ENCODE results near the gene G6PD. TPM values are rescaled to one million over a fixed set of nuclear protein-coding genes. Genes with fewer than 3 reads are reported as not detected.

Gene G6PD
- total and polyA plus RNA-seq, 2 of the 8 experiments (the other 6 are each of a cell fraction or from before 2014, with no cell fraction given): 47.3 to 55.1 TPM

DNA sequence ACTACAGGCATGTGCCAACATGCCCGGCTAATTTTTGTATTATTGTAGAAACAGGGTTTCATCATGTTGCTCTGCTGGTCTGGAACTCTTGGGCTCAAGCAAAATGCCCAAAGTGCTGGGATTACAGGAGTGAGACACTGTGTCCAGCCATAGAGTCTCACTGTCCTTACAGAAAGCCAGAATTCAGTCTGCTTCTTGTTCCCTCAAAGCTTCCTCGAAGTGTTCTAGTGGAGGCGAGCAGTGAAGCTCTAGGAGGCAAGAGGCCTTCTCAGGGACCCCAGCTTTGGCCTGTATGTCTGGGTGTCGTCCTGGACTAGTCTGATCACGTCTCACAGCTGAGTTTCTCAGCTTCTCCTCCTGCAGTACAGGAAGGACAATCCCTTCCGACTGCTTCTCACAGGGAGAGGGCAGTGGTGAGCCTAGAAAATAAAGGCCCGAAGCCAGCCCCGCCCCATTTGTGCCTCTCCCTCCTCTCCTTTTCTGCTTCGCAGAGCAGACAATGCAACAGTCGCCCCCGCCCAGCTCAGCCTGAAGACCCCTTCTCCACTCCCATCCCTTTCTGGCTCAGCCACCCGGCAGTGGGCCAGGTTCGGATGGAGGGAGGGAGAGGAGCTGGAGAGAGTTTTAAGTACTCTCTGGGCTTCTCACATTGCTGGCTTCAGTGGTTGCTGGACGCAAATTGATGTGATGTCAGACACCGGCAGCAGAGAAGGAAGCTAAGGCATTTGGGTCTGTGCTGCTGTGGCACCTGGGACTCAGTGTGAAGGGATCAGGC lies 19.6 kb downstream of the G6PD start:
- H3K4me3 ChIP-seq (ENCODE audit: extremely low read depth in 1 of 4, insufficient read depth in 2 of 4, low read depth in 3 of 4, low read length in 4 of 4): peak overlapping the region in 3 of 4 experiments; percentile 13 to 51 (median 18); a peak in 4 of 8 replicates

More for the DNA sequence above, 19.6 kb downstream of the G6PD start:
- Histone ChIP-seq H3K23ac (ENCODE audit: insufficient read length) (no peak overlapping the region), H3K9ac (replicated peaks in 1 of 4; ENCODE audit: extremely low read depth in 1 of 4, low read depth in 3 of 4, low read length in 3 of 4) (peak overlapping the region in 1 of 4 experiments; percentile 44; a peak in 1 of 7 replicates), H4K8ac (ENCODE audit: extremely low read depth, insufficient read depth, low read length) (peak overlapping the region; percentile 47; the same call in 1 of the 2 replicates), H2BK5ac (ENCODE audit: low read depth, low read length) (no peak overlapping the region), H3K4me1 (replicated peaks in 1 of 4; ENCODE audit: control insufficient read depth in 3 of 4, insufficient read depth in 4 of 4, low read length in 3 of 4) (0 out of 7 replicates have a peak, but pooled peaks cover 0 to 3% (median 0%) of the 10 kb centered on the region in 4 experiments), H3K4ac (replicated peaks; ENCODE audit: insufficient read length, low read depth, low read length) (no peak overlapping the region), H2BK120ac (replicated peaks; ENCODE audit: low read depth, low read length) (no peak overlapping the region), H3K27me3 (replicated peaks in 1 of 4; ENCODE audit: control insufficient read depth in 3 of 4, extremely low read depth in 1 of 4, insufficient read depth in 3 of 4, low read length in 3 of 4) (peaks cover 0 to 11% (median 2%) of the 10 kb centered on the region in 4 experiments; a peak in 4 of 7 replicates), H4K5ac (ENCODE audit: insufficient read length, low read depth, low read length) (no peak overlapping the region), H3K18ac (ENCODE audit: extremely low read depth, low read length) (peak overlapping the region; percentile 71), H3K4me2 (ENCODE audit: insufficient read depth in 1 of 2, low read depth in 2 of 2, low read length in 2 of 2) (peak overlapping the region; percentile 60 to 84), H2AFZ (ENCODE audit: low read length) (no peak overlapping the region), H3K23me2 (ENCODE audit: low read depth, low read length) (peaks cover 2% of the 10 kb centered on the region; the same call in 1 of the 2 replicates), H2AK5ac (ENCODE audit: low read depth, low read length) (no peak overlapping the region), H3K79me1 (ENCODE audit: low read depth, low read length) (no peaks in the 10 kb centered on the region), H2BK20ac (ENCODE audit: low read length) (no peak overlapping the region), H3K56ac (replicated peaks; ENCODE audit: insufficient read length, low read depth, low read length) (no peak overlapping the region), H3K9me3 (ENCODE audit: insufficient read depth in 2 of 2, low read depth in 1 of 2, low read length in 1 of 2) (no peaks in the 10 kb centered on the region), H2BK15ac (ENCODE audit: low read length) (no peak overlapping the region), H2BK12ac (ENCODE audit: low read depth, low read length) (peak overlapping the region; percentile 60; the same call in 1 of the 2 replicates), H4K91ac (replicated peaks; ENCODE audit: insufficient read length, low read length) (no peak overlapping the region), H4K20me1 (replicated peaks in 1 of 2; ENCODE audit: control insufficient read depth in 1 of 2, insufficient read depth in 2 of 2, low read length in 2 of 2) (peaks cover 0 to 2% of the 10 kb centered on the region in 2 experiments), H3K27ac (ENCODE audit: low read depth, low read length) (no peak overlapping the region), H3K14ac (ENCODE audit: insufficient read length) (no peak overlapping the region), H3K79me2 (ENCODE audit: control insufficient read depth in 1 of 2, insufficient read depth in 2 of 2, low read length in 2 of 2) (no peaks in the 10 kb centered on the region), H3K36me3 (ENCODE audit: control insufficient read depth in 2 of 4, insufficient read depth in 4 of 4, low read length in 3 of 4) (peaks cover 0 to under 1% (median under 1%) of the 10 kb centered on the region in 4 experiments; a peak in 2 of 8 replicates)
- ChIA-PET CTCF (ENCODE audit: partially characterized antibody) (interaction anchor here (0.6 to 1.8 kb wide), 14 partner anchors 8 to 210 kb away, joined by 3 to 7 read pairs (median 4); no protein-coding TSS in a partner anchor), POLR2A (ENCODE audit: partially characterized antibody) (interaction anchor here (0.7 to 1.8 kb wide), 13 partner anchors 10 to 156 kb away, joined by 3 to 15 read pairs (median 3); partner anchors contain the start of gene RPL10)
- FAIRE-seq: peak; percentile 62
- WGBS, 2 experiments (ENCODE audit: extremely low coverage in 1 of 2, insufficient coverage in 1 of 2, insufficient read length in 1 of 2, insufficient replicate concordance in 2 of 2, low coverage in 1 of 2, low lambda C conversion rate in 2 of 2, missing lambda C conversion rate in 1 of 2): 24% methylated on average over 10 of the region's 15 CpGs; no CpG with 5 or more reads in 1 of the 2 experiments
- DNase-seq (ENCODE audit: low read depth in 1 of 2, low spot score in 2 of 2): peak in 1 of 2 experiments; percentile 74

Data from H1 (cell line).